Measurements from ENCODE around the gene CCDC91.
"Not testable (repeated sequence)": the region's sequence is repeated elsewhere in the genome, so short reads cannot be mapped to it uniquely, and the experiment has no call there.

The CCDC91 gene

DNA sequence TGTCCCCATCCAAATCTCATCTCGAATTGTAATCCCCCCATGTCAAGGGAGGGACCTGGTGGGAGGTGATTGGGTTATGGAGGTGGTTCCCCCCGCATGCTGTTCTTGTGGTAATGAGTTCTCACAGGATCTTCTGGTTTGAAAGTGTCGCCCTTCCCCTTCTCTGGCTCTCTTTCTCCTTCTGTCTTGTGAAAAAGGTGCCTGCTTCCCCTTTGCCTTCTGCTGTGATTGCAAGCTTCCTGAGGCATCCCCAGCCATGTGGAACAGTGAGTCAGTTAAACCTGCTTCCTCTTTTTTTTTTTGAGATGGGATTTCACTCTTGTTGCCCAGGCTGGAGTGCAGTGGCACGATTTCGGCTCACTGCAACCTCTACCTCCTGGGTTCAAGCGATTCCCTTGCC is 104.0 kb downstream of the CCDC91 start:
- DNase-seq (ENCODE audit: low spot score) = no peak

DNA sequence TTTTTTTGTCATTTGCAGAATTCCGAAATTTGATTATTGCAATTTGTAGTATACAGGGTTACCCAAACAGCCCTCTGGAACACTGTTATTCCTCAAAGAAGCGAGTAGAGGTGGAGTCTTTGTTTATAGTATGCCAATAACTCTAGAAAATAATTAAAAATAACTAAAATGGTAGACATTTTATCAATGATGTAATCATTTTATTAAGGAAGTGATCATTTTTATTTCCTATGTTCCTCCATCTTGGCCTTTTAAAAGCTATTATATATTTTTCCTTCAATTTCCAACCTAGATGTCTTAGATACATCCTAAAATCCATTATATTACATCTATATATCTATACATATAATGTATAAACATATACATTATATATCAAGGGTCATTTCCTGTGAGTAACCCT is 106.0 kb downstream of the CCDC91 start:
- no peak for DNase-seq (ENCODE audit: low spot score)

DNA sequence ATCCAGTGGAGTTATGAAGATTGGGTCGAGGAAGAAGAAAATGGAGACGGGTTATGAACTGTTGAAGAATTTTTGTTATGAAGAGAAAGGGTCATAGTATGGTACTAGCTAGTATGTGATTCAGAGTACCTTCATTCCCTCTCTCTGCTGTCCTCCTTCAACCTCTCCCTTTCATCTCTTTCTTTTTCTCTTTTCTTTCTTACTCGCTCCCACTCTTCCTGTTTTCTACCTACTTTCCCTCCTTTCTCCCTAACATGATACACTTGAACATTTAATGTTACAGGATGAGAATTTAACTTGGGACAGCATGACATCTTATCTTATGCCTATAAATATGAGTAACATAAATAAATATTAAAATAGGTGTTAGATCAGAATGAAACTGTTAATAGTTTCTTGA is 112.9 kb downstream of the CCDC91 start:
- DNase-seq (ENCODE audit: low spot score) = no peak

DNA sequence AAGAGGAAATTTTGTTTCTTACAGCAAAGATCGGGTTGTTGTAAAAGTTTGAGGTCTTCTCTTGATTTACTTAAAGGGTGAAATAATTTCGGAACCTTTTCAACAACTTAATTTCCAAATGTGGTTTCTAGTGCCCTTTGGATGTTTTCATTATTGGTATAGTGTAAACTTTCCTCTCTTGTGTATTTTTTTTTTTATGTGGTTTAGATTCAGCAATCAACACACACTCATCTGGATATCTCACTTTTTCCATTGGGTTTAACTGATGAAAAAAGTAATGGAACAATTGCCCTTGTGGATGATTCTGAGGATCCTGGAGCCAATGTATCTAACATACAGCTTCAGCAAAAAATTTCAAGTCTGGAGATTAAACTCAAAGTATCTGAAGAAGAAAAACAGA is 116.3 kb downstream of the CCDC91 start:
- no peak for DNase-seq (ENCODE audit: low spot score)

GRCh38 chr12:28308891-28309290 is 118.6 kb downstream of the CCDC91 start:
- DNase-seq (ENCODE audit: low spot score) = no peak

GRCh38 chr12:28313631-28314030 is 123.4 kb downstream of the CCDC91 start:
- no peak for DNase-seq (ENCODE audit: low spot score)

DNA sequence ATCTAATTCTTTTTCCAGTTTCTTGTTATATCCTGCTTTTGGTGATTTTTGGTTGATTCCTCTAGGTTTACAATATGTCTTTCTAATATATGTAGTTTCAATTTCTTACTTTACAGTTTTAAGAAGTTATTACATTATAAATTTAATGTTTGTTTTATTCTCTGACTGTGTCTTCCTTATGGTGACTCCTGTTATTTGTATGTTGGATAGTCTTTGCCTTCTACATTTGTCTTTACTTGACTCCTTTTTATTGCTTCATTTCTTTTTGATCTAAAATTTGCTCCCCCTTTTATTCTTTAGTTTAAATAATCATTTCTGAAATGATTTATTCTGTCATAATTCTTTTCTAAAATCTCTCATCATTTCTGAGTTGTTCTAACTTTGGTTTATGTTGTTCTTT is 125.8 kb downstream of the CCDC91 start:
- DNase-seq (ENCODE audit: low spot score) = no peak

DNA sequence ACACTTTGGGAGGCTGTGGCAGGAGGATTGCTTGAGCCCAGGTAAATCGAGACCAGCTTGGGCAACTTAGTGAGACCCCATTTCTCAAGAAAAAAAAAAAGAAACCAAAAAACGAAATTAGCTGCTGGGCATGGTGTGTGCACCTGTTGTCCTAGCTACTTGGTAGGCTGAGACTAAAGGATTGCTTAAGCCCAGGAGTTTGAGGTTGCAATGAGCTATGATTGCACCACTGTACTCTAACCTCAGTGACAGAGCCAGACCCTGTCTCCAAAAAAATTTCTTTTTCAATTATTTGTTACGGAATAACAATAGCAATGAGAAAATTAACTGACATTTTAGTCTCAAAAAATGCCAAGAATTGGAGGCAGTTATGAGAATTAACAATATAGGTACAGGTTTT is 128.0 kb downstream of the CCDC91 start:
- DNase-seq (ENCODE audit: low spot score) = no peak

DNA sequence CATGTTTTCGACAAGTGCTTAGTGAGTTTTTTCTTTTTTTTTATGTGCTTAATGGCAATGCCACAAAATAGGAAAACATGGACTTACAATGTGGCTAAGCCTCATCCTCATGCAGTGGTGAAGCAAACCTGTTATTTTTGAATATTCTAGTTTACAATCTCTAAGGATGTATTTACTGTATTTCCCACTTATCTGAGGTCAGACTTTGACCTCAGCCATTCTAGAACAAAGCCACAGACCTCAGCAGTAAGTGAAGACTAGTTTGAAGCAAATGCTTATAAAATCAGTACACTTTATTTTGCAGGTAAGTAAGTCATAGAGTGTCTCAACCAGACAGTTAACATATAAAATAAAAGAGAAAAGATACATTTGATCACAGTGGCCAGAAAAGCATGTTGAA is 130.1 kb downstream of the CCDC91 start:
- no peak for DNase-seq (ENCODE audit: low spot score)

GRCh38 chr12:28327722-28328121 is 137.5 kb downstream of the CCDC91 start:
- DNase-seq (ENCODE audit: low spot score) = no peak

DNA sequence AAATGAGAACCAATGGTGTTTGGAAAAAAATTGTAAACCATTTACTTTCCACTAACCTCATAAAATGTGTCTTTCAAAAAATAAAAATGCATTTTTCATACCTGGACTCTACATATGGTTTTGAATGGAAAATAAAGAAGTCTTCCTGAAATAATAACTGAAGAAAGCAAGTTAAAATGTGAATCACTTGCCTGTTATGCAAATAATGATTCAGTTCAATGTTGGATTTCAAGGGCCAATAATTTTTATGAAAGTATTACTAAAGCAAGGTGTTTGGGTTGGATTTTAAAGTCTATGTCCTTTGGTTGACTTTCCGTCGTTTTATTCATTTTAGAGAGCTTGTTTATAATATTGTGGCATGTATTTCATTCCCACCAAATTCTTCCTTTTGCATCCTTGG is 138.7 kb downstream of the CCDC91 start:
- no peak for DNase-seq (ENCODE audit: low spot score)

DNA sequence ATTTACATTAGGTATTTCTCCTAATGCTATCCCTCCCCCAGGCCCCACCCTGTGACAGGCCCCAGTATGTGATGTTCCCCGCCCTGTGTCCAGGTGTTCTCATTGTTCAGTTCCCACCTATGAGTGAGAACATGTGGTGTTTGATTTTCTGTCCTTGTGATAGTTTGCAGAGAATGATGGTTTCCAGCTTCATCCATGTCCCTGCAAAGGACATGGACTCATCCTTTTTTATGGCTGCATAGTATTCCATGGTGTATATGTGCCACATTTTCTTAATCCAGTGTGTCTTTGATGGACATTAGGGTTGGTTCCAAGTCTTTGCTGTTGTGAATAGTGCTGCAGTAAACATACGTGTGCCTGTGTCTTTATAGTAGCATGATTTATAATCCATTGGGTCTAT is 139.5 kb downstream of the CCDC91 start:
- not testable (repeated sequence) for DNase-seq (ENCODE audit: low spot score)

- DNase-seq (ENCODE audit: low spot score) = not testable (repeated sequence)
These were observed 140.0 kb downstream of the CCDC91 start for GRCh38 chr12:28330232-28330631.

DNA sequence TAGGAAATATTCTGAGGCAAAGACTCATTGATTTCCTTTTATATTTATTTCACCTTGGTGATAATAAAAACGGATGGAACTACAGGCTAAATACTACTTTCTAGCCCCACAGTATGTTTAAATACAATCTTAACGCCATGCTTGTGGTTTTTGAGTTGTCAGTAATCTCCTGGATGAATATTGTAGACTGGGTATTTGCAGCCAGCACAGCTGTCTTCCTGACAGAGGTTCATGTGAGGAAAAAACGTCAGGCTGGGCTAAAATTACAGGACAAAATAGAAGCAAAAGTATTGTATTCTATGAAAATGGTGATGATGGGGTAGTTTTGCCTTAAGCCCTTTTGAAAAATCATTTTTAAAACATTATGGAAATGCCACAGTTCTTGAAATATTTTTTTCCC is 140.9 kb downstream of the CCDC91 start:
- DNase-seq (ENCODE audit: low spot score) = no peak

- DNase-seq (ENCODE audit: low spot score) = no peak
These were observed 150.2 kb downstream of the CCDC91 start for GRCh38 chr12:28340261-28341045.

DNA sequence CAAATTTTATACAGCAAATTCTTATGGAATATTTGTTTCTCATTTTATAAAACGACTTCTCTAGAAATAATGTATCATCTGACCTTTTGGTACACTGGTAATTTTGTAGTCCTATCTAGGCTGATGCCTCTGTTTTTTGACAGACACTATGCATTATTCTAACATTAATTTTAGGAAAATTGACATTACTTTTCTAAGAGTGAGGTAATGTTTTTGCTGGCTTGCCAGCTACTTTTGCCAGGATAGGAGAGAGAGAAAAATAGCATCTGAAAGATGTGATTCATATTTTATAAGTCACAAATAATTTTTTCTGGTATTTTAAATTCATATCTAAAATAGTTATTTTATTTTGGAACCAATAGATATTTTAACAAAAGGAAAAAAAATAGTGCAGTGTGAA is 153.5 kb downstream of the CCDC91 start:
- DNase-seq (ENCODE audit: low spot score) = no peak

DNA sequence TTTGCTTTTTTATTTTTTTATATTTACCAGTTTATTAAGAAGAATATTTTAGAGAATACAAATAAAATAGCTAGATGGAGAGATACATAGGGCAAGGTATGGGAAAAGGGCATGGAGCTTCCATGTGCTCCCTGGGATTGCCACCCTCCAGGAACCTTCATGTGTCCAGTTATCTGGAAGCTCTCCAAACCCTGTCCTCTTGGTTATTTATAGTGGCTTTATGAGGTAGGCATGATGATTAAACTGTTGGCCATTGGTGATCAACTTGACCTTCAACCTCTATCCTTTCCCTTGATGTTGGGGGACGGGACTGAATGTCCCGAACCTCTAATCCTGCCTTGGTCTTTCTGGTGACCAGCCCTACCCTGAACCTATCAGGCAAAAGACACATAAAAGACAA is 156.3 kb downstream of the CCDC91 start:
- DNase-seq (ENCODE audit: low spot score) = no peak

DNA sequence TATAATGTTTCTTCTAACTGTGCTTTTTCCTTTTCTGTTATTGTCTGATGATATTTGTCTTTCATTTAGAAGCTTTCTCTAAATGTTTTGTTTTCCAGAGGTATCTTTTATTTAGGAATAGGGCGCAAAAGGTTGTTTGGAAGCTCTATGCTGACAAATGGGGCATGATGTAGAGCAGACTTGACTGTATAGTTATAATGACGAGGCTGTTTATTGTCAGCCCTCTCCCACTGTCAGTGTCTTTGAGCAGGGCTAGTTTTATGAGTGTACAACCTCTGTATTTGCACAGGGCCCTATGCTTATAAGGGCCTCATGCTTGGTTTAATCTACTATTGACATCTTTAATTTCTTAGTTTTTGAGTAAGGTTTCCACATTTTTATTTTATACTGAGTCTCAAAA is 158.9 kb downstream of the CCDC91 start:
- no peak for DNase-seq (ENCODE audit: low spot score)

DNA sequence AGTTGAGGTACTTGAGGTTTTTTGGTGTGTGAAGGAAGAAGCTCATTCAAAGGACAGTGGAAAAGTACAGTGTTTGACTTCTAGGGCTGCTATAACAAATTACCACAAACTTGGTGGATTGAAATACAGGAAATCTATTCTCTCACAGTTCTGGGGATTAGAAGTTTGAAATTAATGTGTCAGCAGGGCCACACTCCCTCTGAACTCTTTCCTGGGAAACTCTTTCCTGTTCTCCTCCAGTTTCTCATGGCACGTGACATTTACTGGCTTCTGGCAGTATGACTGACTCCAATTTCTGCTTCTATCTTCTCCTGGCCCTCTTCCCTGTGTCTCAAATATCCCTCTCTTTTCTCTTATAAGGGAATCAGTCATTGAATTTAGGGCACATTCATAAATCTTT is 160.2 kb downstream of the CCDC91 start:
- DNase-seq (ENCODE audit: low spot score) = no peak

DNA sequence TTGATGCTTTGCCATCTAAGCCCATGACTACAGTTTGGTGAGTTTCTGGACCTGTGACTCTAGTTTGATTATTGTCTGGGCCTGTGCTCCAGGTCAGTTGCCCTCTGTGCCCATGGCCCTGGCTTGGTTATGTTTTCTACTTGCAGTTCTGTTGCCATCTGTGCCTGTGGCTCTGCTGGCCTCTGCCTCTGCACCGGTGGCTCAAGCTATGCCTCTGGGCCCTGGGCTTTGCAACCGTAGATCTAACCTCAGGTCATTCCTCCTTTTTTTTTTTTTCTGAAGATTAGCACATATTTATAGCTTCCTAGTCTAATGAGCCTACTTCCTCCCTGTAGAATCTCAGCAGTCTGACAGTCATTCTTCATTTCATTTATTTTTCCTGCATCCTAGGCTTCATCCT is 161.2 kb downstream of the CCDC91 start:
- no peak for DNase-seq (ENCODE audit: low spot score)

DNA sequence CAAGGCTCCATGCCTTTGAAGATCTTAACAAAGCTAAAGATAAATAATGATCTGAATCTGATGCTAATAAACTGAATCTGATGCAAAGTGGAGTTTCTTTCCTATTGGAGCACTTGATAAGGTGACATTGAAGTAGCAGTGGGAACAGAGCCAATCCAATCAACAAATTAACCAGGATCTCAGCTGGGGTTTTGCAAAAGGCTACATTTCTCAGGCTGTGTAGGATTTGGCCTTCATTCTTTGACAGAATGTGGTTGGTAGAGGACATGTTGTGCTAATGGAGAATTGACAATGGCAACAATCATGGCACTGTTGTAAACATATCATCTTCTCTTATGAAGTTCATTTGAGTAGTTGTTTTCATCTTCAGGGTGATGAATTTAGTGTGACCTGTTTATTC is 164.9 kb downstream of the CCDC91 start:
- no peak for DNase-seq (ENCODE audit: low spot score)

GRCh38 chr12:28360253-28360652 is 170.0 kb downstream of the CCDC91 start:
- DNase-seq (ENCODE audit: low spot score) = no peak

- DNase-seq (ENCODE audit: low spot score) = no peak
These were observed 177.1 kb downstream of the CCDC91 start for GRCh38 chr12:28367326-28367725.

DNA sequence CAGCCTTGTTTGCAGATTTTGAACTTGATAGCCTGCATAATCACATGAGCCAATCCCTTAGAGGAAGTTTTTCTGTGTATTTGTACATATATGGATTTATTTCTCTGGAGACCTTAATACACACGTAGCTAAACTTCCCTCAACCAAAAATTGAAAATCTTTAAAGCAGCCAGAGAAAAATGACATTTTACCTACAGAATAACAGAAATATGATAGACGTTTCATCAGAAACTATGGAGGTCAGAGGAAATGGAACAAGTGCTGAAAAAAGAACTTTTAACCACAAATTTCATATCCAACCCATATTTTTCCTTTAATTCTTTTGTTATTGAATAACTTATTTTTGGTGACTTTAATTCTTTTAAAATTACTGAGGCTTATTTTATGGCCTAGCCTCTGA is 177.7 kb downstream of the CCDC91 start:
- DNase-seq (ENCODE audit: low spot score) = no peak
